ENCODE data around the gene BEST4.
A peak's percentile ranks its signal among the peaks of the same experiment; 100 is the strongest.

The BEST4 gene

GRCh38 chr1:44820328-44821239 is 32.6 kb upstream of the BEST4 start:
- Histone ChIP-seq H4K20me1 (ENCODE audit: control insufficient read depth, insufficient read depth, low read depth, low read length) (no peaks in the 10 kb centered on the region), H3F3A (ENCODE audit: control insufficient read depth, insufficient read depth) (peaks cover 13% of the 10 kb centered on the region), H3K9me2 (replicated peaks; ENCODE audit: control insufficient read depth, low read length) (no peaks in the 10 kb centered on the region), H3K4me2 (ENCODE audit: low read length) (peak overlapping the region; percentile 92), H3K36me3 (ENCODE audit: control insufficient read depth, low read length) (no peaks in the 10 kb centered on the region), H3K27ac (ENCODE audit: low read depth, low read length) (peak overlapping the region; percentile 87), H3K9me3 (ENCODE audit: control insufficient read depth, insufficient read depth, low read length) (no peaks in the 10 kb centered on the region), H3K27me3 (ENCODE audit: control insufficient read depth, low read length) (no peaks in the 10 kb centered on the region), H3K4me3 (ENCODE audit: low read length) (peak overlapping the region; percentile 76), H3K79me2 (ENCODE audit: control insufficient read depth, low read length) (no peaks in the 10 kb centered on the region), H3K4me1 (ENCODE audit: control insufficient read depth, low read length) (peaks cover 23% of the 10 kb centered on the region)
- no peak for TF ChIP-seq EZH2phosphoT487 (IDR thresholded peaks at IDR 0.05; ENCODE audit: borderline replicate concordance, low read length)
- peak; percentile 11 for TF ChIP-seq CTCF (IDR thresholded peaks at IDR 0.05; ENCODE audit: low read depth, low read length, poor library complexity, severe bottlenecking)

- Histone ChIP-seq H3K9me3 (ENCODE audit: control insufficient read depth, insufficient read depth, low read length) (no peaks in the 10 kb centered on the region), H3K4me2 (ENCODE audit: low read length) (peak overlapping the region; percentile 92)
- TF ChIP-seq EZH2phosphoT487 (IDR thresholded peaks at IDR 0.05; ENCODE audit: borderline replicate concordance, low read length) (no peak), CTCF (IDR thresholded peaks at IDR 0.05; ENCODE audit: low read depth, low read length, poor library complexity, severe bottlenecking) (no peak)
These were observed 31.8 kb upstream of the BEST4 start for GRCh38 chr1:44819608-44820327.

GRCh38 chr1:44819196-44819607 is 31.2 kb upstream of the BEST4 start:
- Histone ChIP-seq H3K79me2 (ENCODE audit: control insufficient read depth, low read length) (no peaks in the 10 kb centered on the region), H3K4me2 (ENCODE audit: low read length) (peak overlapping the region; percentile 92), H3K4me1 (ENCODE audit: control insufficient read depth, low read length) (peaks cover 35% of the 10 kb centered on the region), H3K9me2 (replicated peaks; ENCODE audit: control insufficient read depth, low read length) (no peaks in the 10 kb centered on the region), H3K27ac (ENCODE audit: low read depth, low read length) (peak overlapping the region; percentile 87), H3K9me3 (ENCODE audit: control insufficient read depth, insufficient read depth, low read length) (no peaks in the 10 kb centered on the region), H3K4me3 (ENCODE audit: low read length) (peak overlapping the region; percentile 76), H3F3A (ENCODE audit: control insufficient read depth, insufficient read depth) (peaks cover 13% of the 10 kb centered on the region), H3K36me3 (ENCODE audit: control insufficient read depth, low read length) (no peaks in the 10 kb centered on the region), H3K27me3 (ENCODE audit: control insufficient read depth, low read length) (no peaks in the 10 kb centered on the region), H4K20me1 (ENCODE audit: control insufficient read depth, insufficient read depth, low read depth, low read length) (no peaks in the 10 kb centered on the region)
- peak; percentile 31 for TF ChIP-seq CTCF (IDR thresholded peaks at IDR 0.05; ENCODE audit: low read depth, low read length, poor library complexity, severe bottlenecking)
- no peak for TF ChIP-seq EZH2phosphoT487 (IDR thresholded peaks at IDR 0.05; ENCODE audit: borderline replicate concordance, low read length)

More at GRCh38 chr1:44819608-44820327, 31.8 kb upstream of the BEST4 start:
- Histone ChIP-seq H3K9me2 (replicated peaks; ENCODE audit: control insufficient read depth, low read length) (no peaks in the 10 kb centered on the region), H3K36me3 (ENCODE audit: control insufficient read depth, low read length) (no peaks in the 10 kb centered on the region), H3K4me3 (ENCODE audit: low read length) (peak overlapping the region; percentile 76), H4K20me1 (ENCODE audit: control insufficient read depth, insufficient read depth, low read depth, low read length) (no peaks in the 10 kb centered on the region), H3K27ac (ENCODE audit: low read depth, low read length) (peak overlapping the region; percentile 87), H3K79me2 (ENCODE audit: control insufficient read depth, low read length) (no peaks in the 10 kb centered on the region), H3F3A (ENCODE audit: control insufficient read depth, insufficient read depth) (peaks cover 13% of the 10 kb centered on the region), H3K27me3 (ENCODE audit: control insufficient read depth, low read length) (no peaks in the 10 kb centered on the region), H3K4me1 (ENCODE audit: control insufficient read depth, low read length) (peaks cover 30% of the 10 kb centered on the region)

Measured in DOHH2 (cell line).